C4-2B (cell line): ENCODE results near the gene NR4A3.

Source experiments
- CTCF ChIP-seq: fragments of 450-650 bp; conservative IDR thresholded peaks from 2 replicates; pipeline ENCODE4 v1.5.1; 2017; ENCODE audit warnings: mild to moderate bottlenecking
- ZFX ChIP-seq: fragments of 450-650 bp; IDR thresholded peaks from 2 replicates; pipeline ENCODE4 v1.6.1; 2017

GRCh38 chr9:99867968-99868367, 46.3 kb downstream of the NR4A3 start:
- no peak for TF ChIP-seq CTCF
- no peak for TF ChIP-seq ZFX
